ENCODE data around the gene ANKRD9.

DNA sequence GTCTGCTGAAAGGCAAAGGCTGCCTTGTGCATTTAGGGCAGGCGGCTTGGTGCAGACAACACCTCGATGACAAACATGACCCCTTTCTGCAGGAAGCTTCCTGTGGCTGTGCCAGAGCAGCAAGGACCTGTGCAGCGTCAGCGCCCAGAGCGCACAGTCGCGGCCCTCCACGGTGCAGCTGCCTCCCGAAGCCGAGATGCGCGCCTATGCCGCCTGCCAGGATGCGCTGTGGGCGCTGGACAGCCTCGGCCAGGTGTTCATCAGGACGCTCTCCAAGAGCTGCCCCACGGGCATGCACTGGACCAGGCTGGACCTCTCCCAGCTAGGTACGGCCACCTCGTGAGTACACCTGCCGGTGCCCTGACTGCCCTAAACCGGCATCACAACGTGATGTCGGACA lies 57.3 kb downstream of the ANKRD9 start:
- no peak for TF ChIP-seq GATA3 (IDR thresholded peaks at IDR 0.05; ENCODE audit: low read depth, low read length)
- no peak for TF ChIP-seq GATA2 (IDR thresholded peaks at IDR 0.05; ENCODE audit: low read depth, low read length)
